Measurements from ENCODE around the gene HIKESHI.

Gene HIKESHI

GRCh38 chr11:86377972-86378371 is 75.9 kb downstream of the HIKESHI start:
- DNase-seq = no peak
- H3K4me1 Mint-ChIP-seq (ENCODE audit: low read depth) = no peaks in the 10 kb centered on the region
- H3K4me3 Mint-ChIP-seq = no peak overlapping the region
- no peaks in the 10 kb centered on the region for H3K36me3 Mint-ChIP-seq (ENCODE audit: low read depth)
- peaks cover 16% of the 10 kb centered on the region for H3K27me3 Mint-ChIP-seq
- peaks cover 2% of the 10 kb centered on the region for H3K9me3 Mint-ChIP-seq
- no peak overlapping the region for H3K27ac Mint-ChIP-seq

DNA sequence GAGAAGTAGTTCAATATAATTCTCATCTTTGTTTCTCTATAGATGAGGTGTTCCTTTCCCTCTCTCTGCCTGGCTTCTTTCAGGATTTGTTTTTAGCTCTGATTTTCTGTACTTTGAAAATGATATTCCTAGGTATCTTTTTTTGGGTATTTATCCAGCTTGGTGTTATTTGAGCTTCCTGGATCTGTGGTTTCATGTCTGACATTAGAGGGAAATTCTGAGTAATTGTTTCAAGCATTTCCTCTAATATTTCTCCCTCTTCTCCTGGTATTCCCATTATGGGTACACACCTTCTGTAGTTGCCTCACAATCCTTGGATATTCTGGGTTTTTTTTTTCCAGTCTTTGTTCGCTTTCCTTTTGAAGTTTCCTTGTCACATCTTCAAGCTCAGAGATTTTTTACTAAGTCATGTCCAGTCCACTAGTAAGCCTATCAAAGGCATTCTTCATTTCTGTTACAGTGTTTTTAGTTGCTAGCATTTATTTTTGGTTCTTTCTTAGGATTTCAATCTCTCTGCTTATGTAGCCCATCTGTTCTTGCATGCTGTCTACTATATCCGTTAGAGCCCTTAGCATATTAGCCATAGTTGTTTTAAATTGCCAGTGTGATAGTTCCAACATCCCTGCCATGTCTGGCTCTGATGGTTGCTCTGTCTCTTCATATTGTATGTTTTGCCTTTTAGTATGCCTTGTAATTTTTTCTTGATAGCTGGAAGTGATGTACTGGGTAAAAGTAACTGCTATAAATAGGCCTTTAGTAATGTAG is 78.4 kb downstream of the HIKESHI start:
- peaks cover 2% of the 10 kb centered on the region for H3K27me3 Mint-ChIP-seq
- no peak for DNase-seq
- H3K4me3 Mint-ChIP-seq = no peak overlapping the region
- H3K4me1 Mint-ChIP-seq (ENCODE audit: low read depth) = no peaks in the 10 kb centered on the region
- H3K27ac Mint-ChIP-seq = no peak overlapping the region
- H3K36me3 Mint-ChIP-seq (ENCODE audit: low read depth) = no peaks in the 10 kb centered on the region
- H3K9me3 Mint-ChIP-seq = peaks cover 2% of the 10 kb centered on the region

GRCh38 chr11:86383041-86383955 is 81.3 kb downstream of the HIKESHI start:
- Mint-ChIP-seq H3K4me1 (ENCODE audit: low read depth) (no peaks in the 10 kb centered on the region), H3K9me3 (no peaks in the 10 kb centered on the region), H3K27ac (no peak overlapping the region), H3K27me3 (no peaks in the 10 kb centered on the region), H3K4me3 (no peak overlapping the region), H3K36me3 (ENCODE audit: low read depth) (no peaks in the 10 kb centered on the region)
- no peak for DNase-seq

- Mint-ChIP-seq H3K9me3 (no peaks in the 10 kb centered on the region), H3K27ac (no peak overlapping the region), H3K36me3 (ENCODE audit: low read depth) (no peaks in the 10 kb centered on the region), H3K27me3 (no peaks in the 10 kb centered on the region), H3K4me3 (no peak overlapping the region), H3K4me1 (ENCODE audit: low read depth) (no peaks in the 10 kb centered on the region)
- DNase-seq = no peak
These were observed 84.2 kb downstream of the HIKESHI start for GRCh38 chr11:86386283-86386682.

DNA sequence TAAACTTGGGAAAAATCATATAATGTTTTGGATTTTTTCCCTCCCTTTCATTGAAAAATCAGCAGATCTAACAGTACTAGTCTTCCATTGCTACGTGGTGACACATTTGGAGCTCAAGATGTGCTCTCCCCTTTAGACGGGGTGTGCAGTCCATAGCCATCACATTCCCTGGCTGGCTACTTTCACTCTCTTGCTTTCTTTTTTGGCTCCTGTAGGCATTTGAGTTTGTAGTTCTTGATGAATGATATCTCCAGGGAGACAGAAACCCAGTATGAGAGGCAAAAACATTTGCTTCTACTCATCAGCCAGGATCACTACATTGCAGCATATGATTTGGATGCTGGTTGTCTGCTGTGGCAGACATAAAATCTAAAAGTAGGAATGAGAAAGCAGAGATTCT is 84.7 kb downstream of the HIKESHI start:
- Mint-ChIP-seq H3K36me3 (ENCODE audit: low read depth) (no peaks in the 10 kb centered on the region), H3K4me3 (no peak overlapping the region), H3K27me3 (no peaks in the 10 kb centered on the region), H3K27ac (no peak overlapping the region), H3K4me1 (ENCODE audit: low read depth) (no peaks in the 10 kb centered on the region), H3K9me3 (no peaks in the 10 kb centered on the region)
- DNase-seq = no peak

DNA sequence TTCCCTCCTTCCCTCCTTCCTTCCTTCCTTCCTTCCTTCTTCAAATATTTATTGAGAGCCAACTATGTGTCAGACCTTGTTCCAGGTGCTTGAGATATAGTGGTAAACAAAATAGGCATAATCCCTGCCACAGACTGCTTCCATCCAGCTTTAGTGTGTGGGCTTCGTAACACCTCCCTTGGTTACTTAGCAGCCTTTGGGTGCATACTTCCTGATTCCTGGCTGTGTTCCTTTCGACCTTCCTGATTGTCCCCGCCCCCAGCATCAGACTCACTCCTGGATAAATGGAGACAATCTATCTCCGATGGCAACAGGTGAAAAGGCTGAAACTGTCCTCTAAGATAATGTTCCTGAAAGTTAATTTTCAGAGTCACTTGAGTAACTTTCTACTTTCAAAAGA is 86.2 kb downstream of the HIKESHI start:
- Mint-ChIP-seq H3K36me3 (ENCODE audit: low read depth) (no peaks in the 10 kb centered on the region), H3K4me1 (ENCODE audit: low read depth) (no peaks in the 10 kb centered on the region), H3K9me3 (no peaks in the 10 kb centered on the region), H3K4me3 (no peak overlapping the region), H3K27ac (no peak overlapping the region), H3K27me3 (no peaks in the 10 kb centered on the region)
- DNase-seq = no peak

DNA sequence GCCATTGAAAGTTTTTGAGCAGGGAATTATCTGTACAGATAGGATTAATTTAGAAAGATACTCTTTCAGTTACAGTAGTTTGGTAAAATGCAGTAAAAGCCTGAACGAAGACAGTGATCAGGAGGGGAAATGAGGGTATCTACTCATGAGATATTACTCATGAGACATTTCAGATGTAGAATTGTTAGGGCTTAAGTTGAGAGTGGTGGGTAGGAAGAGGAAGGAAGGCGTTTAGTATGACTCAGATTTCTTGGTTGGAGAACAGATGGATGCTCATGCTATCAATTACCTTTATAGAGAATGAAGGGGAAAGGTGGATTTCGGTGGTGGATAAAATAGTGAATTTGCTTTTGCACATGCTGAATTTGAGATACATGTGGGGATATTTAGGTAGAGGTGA is 88.4 kb downstream of the HIKESHI start:
- Mint-ChIP-seq H3K9me3 (no peaks in the 10 kb centered on the region), H3K4me1 (ENCODE audit: low read depth) (no peaks in the 10 kb centered on the region), H3K4me3 (no peak overlapping the region), H3K27me3 (no peaks in the 10 kb centered on the region), H3K36me3 (ENCODE audit: low read depth) (no peaks in the 10 kb centered on the region), H3K27ac (no peak overlapping the region)
- DNase-seq = no peak

DNA sequence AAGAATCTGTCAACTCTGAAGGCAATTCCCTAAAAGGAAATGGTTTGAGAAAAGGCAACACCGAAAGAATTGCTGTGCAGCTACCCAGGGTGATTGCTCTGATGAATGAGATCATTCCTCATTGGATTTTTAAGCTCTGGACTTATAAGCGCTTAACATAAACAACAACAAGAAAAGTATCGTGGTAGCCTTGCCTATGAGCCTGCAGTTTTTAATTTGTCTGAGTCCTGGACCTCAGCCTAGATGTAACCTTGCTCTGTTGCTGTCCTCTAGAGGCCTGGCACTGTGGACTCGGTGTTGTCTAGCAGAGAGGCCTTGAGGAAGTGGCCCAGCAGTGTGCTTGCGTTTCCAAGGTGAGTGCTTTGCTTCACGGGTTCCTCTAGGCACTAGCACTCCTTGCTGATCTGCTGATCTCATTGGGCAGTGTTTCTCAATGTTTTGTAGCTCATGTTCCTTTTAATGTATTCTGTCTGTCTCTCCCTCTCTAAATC is 93.1 kb downstream of the HIKESHI start:
- no peaks in the 10 kb centered on the region for H3K9me3 Mint-ChIP-seq
- DNase-seq = no peak
- no peak overlapping the region for H3K27ac Mint-ChIP-seq

More for the DNA sequence above, 93.1 kb downstream of the HIKESHI start:
- no peak overlapping the region for H3K4me3 Mint-ChIP-seq
- no peaks in the 10 kb centered on the region for H3K36me3 Mint-ChIP-seq (ENCODE audit: low read depth)
- H3K4me1 Mint-ChIP-seq (ENCODE audit: low read depth) = no peaks in the 10 kb centered on the region
- H3K27me3 Mint-ChIP-seq = no peaks in the 10 kb centered on the region

All from activated T-cell treated with anti-CD3 and anti-CD28 coated beads, Interleukin-2, amount 50 U/mL, for 24 hours (primary cell).